Measurements from ENCODE around the gene ZP2. TPM values are rescaled to one million over a fixed set of nuclear protein-coding genes. Genes with fewer than 3 reads are reported as not detected.

The ZP2 gene
- total and polyA plus RNA-seq, 10 donors: not detected

DNA sequence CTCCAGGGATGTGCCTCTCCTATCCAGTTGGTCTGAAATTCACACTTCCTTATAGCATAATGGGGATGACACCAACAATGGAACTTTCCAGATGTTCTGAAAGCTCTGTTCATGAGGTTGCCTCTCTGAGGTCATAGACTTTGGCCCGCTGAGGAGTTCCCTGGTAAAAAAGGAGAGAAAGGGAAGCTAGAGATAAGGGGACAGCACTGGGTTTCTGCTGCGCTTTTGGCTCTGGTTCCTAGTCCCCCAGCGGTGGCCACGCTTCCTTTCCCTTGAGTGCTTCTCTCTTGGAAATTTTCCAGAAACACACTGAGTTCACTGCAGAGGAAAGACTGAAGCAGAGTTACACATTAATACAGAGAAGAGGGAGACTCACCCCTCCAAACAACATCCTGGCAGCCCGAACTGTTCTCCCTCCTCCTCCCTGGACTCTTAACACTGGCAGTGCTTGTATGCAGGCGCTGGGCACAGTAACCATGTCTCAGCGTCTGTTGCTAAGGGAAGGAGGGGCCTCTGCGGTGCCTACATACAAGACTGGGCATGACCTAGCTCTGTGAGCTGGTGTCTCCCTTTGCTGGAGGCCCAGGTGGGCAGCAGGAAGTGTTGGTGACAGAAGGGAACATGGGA lies 60.9 kb downstream of the ZP2 start, which contains the start of gene DNAH3:
TSS of gene DNAH3 (minus strand) at position 472 of the 627 bp plus-strand sequence. CDS start 527 bp downstream, outside the sequence.
- H3K27me3 ChIP-seq (replicated peaks in 1 of 7): peaks cover 0 to 38% (median 0%) of the 10 kb centered on the region in 7 donors
- no peaks in the 10 kb centered on the region for H3K9me3 ChIP-seq
- 9 to 14% (median 9%) methylated on average over 8 of the region's 8 CpGs for WGBS, 5 donors
- no peak within 1 kb of the TSS for H3K4me3 ChIP-seq
- peaks cover 0 to 6% (median 0%) of the 10 kb centered on the region in 6 donors for H3K4me1 ChIP-seq
- no peaks in the 10 kb centered on the region for H3K36me3 ChIP-seq
- intact Hi-C loops (cut with DNase I; ENCODE audit: low total_unique reads): loop anchor here (10.0 kb wide), 2 partner anchors 154 to 1174 kb away; no protein-coding TSS in a partner anchor
- TF ChIP-seq POLR2AphosphoS5 (IDR thresholded peaks at IDR 0.05): no peak
- TF ChIP-seq POLR2A (IDR thresholded peaks at IDR 0.05): no peak
- TF ChIP-seq, protein P1, sequence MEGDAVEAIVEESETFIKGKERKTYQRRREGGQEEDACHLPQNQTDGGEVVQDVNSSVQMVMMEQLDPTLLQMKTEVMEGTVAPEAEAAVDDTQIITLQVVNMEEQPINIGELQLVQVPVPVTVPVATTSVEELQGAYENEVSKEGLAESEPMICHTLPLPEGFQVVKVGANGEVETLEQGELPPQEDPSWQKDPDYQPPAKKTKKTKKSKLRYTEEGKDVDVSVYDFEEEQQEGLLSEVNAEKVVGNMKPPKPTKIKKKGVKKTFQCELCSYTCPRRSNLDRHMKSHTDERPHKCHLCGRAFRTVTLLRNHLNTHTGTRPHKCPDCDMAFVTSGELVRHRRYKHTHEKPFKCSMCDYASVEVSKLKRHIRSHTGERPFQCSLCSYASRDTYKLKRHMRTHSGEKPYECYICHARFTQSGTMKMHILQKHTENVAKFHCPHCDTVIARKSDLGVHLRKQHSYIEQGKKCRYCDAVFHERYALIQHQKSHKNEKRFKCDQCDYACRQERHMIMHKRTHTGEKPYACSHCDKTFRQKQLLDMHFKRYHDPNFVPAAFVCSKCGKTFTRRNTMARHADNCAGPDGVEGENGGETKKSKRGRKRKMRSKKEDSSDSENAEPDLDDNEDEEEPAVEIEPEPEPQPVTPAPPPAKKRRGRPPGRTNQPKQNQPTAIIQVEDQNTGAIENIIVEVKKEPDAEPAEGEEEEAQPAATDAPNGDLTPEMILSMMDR (IDR thresholded peaks at IDR 0.05 in 8 of 11, conservative IDR thresholded peaks at IDR 0.05 in 3 of 11): no peak
- no peak within 1 kb of the TSS for H3K27ac ChIP-seq
- no peak for DNase-seq

Other genes with a start within 250 kb of the ZP2 start
- gene DNAH3, start 60.7 kb downstream of the ZP2 start, total RNA-seq: not detected
- under 1 TPM in 2 of 3 donors, not detected in 1; 0.02 to 0.03 TPM for gene DNAH3, start 60.7 kb downstream of the ZP2 start, polyA plus RNA-seq
- 10 to 100 TPM in 6 of 7 donors, 1 to 10 TPM in 1; 9.3 to 22.1 (median 13.3) TPM for gene LDAF1, start 52.9 kb downstream of the ZP2 start, total RNA-seq
- 10 to 100 TPM in 1 of 3 donors, 1 to 10 TPM in 2; 6.3 to 12.3 (median 7.7) TPM for gene LDAF1, start 52.9 kb downstream of the ZP2 start, polyA plus RNA-seq
- not detected for gene ANKS4B, start 22.1 kb upstream of the ZP2 start, total RNA-seq
- under 1 TPM in 1 of 3 donors, not detected in 2; 0.03 TPM for gene ANKS4B, start 22.1 kb upstream of the ZP2 start, polyA plus RNA-seq
- gene CRYM, start 66.7 kb upstream of the ZP2 start, total RNA-seq: 1 to 10 TPM in 2 of 7 donors, under 1 TPM in 2, not detected in 3; 0.40 to 1.5 (median 0.93) TPM
- under 1 TPM; 0.22 to 0.61 (median 0.26) TPM for gene CRYM, start 66.7 kb upstream of the ZP2 start, polyA plus RNA-seq